HG02870 (cell line): ENCODE measurements around the gene OR52K2.
"Not testable (repeated sequence)": the region's sequence is repeated elsewhere in the genome, so short reads cannot be mapped to it uniquely, and the experiment has no call there.

Experiments
- ATAC-seq: cut with Tn5 transposase; IDR thresholded peaks from one replicate; pipeline ENCODE4 v1.9.1; 2021; ENCODE audit warnings: mild to moderate bottlenecking, moderate library complexity; ENCODE audit not compliant: unreplicated experiment

The OR52K2 gene

GRCh38 chr11:4448995-4449394, at the start of gene OR52K2:
Gene OR52K2, plus strand, starts transcription at chr11:4449295. Its CDS starts 45 bp downstream, at chr11:4449340.
- no peak for ATAC-seq

- ATAC-seq: not testable (repeated sequence)
These were observed 42.9 kb upstream of the OR52K2 start for GRCh38 chr11:4406206-4406605.

- no peak for ATAC-seq
These were observed 32.8 kb upstream of the OR52K2 start for GRCh38 chr11:4416306-4416705.

- ATAC-seq: no peak
These were observed 32.3 kb upstream of the OR52K2 start for GRCh38 chr11:4416816-4417215.

- ATAC-seq: no peak
These were observed 30.7 kb upstream of the OR52K2 start for GRCh38 chr11:4418403-4418802.

GRCh38 chr11:4430051-4430450, 19.0 kb upstream of the OR52K2 start:
- ATAC-seq: no peak

- ATAC-seq: no peak
These were observed 15.2 kb upstream of the OR52K2 start for GRCh38 chr11:4433856-4434255.

GRCh38 chr11:4436411-4436810, 12.7 kb upstream of the OR52K2 start:
- ATAC-seq: no peak

GRCh38 chr11:4441515-4441914, 7.6 kb upstream of the OR52K2 start:
- ATAC-seq: no peak

- no peak for ATAC-seq
These were observed 5.7 kb upstream of the OR52K2 start for GRCh38 chr11:4443232-4443891.

GRCh38 chr11:4453118-4453517, 4.0 kb downstream of the OR52K2 start:
- no peak for ATAC-seq

- ATAC-seq: no peak
These were observed 4.9 kb downstream of the OR52K2 start for GRCh38 chr11:4454021-4454420.

GRCh38 chr11:4455419-4455818, 6.3 kb downstream of the OR52K2 start:
- ATAC-seq: no peak

- peak; percentile 81 for ATAC-seq
These were observed 10.4 kb downstream of the OR52K2 start for GRCh38 chr11:4459500-4459899.

- ATAC-seq: no peak
These were observed 11.1 kb downstream of the OR52K2 start for GRCh38 chr11:4460151-4460550.

- ATAC-seq: no peak
These were observed 15.4 kb downstream of the OR52K2 start for GRCh38 chr11:4464216-4465159.

GRCh38 chr11:4465407-4465806, 16.3 kb downstream of the OR52K2 start:
- ATAC-seq: no peak

- ATAC-seq: no peak
These were observed 17.2 kb downstream of the OR52K2 start for GRCh38 chr11:4466131-4466870.

- no peak for ATAC-seq
These were observed 17.9 kb downstream of the OR52K2 start for GRCh38 chr11:4466871-4467442.

- no peak for ATAC-seq
These were observed 18.9 kb downstream of the OR52K2 start for GRCh38 chr11:4467811-4468606.
